ENCODE measurements around the gene GGCX.
"Not testable (repeated sequence)": the region's sequence is repeated elsewhere in the genome, so short reads cannot be mapped to it uniquely, and the experiment has no call there.

Gene GGCX

GRCh38 chr2:85561280-85562212, at the start of gene GGCX:
TSS of gene GGCX (minus strand) at chr2:85561493. CDS start at chr2:85561428, 65 bp downstream.
- peak; percentile 96 for DNase-seq (ENCODE audit: low spot score)

DNA sequence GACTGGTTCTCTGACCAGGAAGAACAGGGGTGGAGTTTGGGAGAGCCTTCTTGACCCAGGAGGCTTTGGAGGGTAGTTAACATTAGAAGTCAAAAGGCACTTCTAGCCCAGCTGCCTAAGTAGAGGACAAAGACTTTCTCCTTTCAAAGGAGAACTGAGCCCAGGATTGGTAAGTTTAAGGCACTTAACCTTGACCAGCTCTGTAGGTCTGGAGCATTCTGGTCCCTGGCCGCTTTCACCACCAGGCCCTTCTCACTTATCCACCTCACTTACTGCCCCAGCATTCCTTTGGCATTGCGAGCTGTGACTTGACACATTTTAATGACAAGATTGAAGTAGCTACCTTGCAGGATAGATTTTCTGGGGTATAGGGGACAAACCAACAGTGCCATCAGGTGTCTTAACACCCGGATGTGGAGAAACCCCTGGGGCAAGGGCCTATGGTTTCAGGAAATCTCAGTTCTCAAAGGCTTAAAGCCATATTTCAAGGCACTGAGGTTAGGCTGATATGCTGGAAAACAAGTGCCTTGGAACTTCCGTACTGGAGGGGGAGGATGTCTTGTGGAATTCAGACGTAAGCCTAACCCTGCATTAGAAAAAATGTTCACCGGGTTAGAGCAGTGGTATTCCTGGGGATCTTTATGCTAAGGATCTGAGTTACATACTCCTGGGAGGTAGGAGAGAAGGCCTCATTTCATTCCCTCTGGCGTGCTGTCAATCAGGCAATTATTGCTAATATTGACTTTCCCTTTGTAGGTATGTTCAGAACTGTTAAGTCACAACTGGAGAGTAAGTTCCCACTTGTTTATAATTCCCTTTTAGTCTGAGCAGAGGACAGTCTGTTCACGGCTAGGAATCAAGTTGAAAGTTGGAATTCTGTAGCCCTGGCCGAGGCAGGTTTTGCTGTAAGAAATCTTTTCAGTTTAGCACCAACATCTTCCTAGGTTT, 46.2 kb upstream of the GGCX start:
- no peak for DNase-seq (ENCODE audit: low spot score)

DNA sequence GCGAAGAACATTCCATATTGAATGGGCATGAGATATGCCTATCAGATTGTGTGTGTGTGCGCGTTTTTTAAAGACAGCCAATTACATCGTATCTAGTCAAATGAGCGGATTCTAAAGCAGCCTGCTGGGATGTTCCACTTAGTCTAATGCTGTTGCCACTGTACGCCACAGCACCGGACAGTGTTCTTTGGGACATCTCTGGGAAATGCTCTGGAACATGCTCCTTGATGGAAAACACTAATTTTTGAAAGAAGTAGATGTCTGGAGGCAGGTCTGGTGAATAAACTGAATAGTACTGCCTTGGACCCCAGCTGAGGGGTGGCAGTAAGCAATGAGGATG, 44.8 kb upstream of the GGCX start:
- no peak for DNase-seq (ENCODE audit: low spot score)

DNA sequence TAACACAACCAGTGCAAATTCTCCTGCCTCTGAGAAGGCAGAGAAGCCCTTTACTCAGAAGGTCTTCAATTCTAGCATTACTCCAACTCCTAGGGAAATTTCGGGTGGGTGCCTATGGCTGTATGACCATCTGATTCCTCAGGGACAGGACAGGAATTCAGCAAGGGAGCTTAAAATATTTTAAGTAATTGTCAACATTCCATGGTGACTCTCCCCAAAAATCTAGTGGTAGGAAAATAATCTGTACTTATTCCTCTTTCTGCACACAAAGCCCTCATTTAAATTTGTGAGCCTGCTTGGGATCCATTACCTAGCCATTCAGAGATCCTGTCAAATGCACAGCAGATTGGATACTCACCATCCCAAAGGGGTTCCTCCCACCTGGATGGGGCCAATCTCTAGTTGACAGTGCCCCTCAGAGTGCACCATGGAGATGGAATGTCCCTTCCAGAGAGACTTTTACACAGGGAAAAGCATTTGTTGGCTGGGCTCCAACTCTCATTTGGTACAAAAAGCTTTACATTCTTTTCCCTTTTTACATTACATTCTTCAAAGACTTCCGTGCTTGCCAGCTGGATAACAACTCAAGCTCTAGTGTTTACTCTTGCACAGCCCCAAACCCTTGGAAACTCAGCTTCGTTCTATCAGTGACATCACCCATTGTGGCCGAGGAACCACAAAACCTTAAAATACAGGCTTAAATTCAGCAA, 44.3 kb upstream of the GGCX start:
- no peak for DNase-seq (ENCODE audit: low spot score)

DNA sequence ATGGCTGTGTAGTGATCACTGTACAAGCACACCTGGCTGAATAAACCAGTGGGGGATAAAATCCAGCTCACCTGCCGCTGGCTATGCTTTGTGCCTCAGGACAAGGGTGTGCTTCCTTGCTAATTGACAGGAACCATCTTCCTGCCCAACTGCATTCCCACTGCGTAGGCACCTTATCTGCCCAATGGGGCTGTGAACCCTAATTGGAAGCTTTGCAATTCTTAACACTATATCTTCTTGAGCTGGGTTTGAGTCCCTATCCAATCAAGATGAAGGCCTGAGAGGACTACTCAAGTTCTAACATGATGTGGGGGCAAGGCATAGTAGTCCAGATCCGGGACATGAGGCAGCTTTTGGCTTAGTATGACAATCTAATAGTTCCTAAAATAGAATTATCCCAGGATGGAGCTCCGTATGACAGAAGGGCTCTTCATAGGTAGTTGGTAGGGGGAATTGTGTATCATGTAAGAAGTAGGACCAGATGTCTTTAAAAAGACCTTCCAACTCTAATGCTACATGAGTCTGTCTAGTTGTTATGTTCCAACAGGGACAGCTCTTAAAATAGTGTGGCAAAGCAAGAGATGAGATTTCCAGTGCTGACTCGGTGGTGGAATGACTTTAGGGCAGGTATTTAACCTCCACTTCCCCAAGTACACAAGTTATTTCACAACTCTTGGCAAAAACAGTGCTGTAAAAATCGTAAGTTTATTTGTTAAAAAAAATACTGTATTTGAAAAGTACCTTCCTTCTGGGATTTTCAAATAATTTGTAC, 43.5 kb upstream of the GGCX start:
- no peak for DNase-seq (ENCODE audit: low spot score)

DNA sequence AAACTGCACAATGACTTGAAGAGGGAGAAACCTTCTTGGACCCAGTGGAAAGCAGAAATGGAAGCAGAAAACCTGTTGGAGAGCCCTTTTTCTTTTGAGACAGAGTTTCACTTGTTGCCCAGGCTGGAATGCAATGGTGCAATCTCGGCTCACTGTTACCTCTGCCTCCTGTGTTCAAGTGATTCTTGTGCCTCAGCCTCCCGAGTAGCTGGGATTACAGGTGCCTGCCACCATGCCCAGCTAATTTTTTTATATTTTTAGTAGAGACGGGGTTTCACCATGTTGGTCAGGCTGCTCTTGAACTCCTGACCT, 42.8 kb upstream of the GGCX start:
- not testable (repeated sequence) for DNase-seq (ENCODE audit: low spot score)

GRCh38 chr2:85602476-85603234, 41.4 kb upstream of the GGCX start, which contains the start of gene TMEM150A:
TSS of gene TMEM150A (minus strand) at chr2:85602698. CDS start at chr2:85601948, 750 bp downstream.
- peak; percentile 90 for DNase-seq (ENCODE audit: low spot score)

DNA sequence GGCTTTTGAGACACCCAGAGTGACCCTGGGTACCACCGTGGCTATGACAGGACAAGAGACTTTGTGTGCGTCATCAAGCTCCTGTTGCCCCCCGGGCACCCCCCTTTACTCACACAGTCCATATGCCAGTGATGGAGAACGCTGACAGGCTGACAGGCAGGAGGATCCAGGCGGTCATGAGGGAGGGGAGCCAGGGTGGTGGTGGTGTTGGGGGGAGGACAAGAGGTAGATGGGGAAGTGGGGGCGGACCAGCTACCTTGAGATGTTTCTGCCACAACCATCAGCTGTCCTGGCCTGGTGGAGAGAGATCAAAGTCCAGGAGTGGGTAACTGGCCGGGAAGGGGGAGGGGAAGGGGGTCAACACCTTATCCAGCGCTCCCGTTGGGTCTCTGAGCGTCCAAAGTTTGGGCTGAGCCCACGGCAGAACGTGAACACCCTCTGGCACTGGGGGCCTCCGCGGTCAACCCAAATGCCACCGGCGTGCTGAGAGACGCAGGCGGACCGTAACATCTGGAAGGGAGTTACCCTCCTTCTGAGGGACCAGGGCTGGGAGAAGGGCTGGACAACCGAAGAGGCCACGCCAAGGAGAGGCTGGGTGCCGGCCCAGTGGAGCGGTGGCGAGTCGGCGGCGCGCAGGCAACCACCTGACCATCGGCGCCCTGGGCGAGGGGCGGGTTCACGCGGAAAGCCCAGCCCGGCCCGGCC, 40.6 kb upstream of the GGCX start:
- DNase-seq (ENCODE audit: low spot score): no peak

- no peak for DNase-seq (ENCODE audit: low spot score)
These were observed 39.9 kb upstream of the GGCX start for GRCh38 chr2:85600951-85601770.

- no peak for DNase-seq (ENCODE audit: low spot score)
These were observed 38.9 kb upstream of the GGCX start for GRCh38 chr2:85600235-85600575.

GRCh38 chr2:85599468-85600234, 38.4 kb upstream of the GGCX start:
- DNase-seq (ENCODE audit: low spot score): no peak

DNA sequence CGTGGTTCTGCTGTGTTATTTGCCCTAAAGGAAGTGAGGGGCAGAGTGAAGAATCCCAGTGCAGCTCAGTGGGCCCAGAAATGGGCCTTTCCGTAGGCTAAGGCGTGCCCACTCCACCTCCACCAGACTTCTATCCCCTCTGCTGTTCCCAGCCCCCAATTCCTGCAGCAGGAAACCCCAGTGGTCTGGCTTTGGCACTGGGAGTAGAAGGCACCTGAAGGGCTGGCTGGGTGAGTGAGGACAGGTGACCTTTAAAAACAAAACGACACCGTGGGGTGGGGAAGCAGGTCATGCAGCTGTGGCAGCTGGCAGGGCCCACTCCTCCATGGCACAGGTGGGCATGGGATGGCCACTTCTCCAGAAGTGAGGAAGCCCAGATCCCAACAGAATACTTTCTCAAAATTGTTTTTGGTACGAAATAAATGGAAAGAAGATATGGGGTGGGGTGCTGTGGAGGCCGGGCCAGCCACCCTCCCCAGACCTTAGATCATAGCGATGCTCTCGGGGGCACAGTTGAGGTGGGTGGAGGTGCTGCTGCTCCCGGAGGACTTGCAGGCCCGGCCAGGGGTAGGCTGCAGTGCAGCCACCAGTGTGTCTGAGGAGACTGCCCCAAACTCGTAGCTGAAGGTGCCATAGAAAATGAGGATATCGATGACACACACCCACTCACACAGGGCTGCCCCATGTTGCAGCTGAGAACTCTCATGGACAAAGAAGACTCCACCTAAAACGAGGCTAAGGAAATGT, 37.5 kb upstream of the GGCX start:
- no peak for DNase-seq (ENCODE audit: low spot score)

DNA sequence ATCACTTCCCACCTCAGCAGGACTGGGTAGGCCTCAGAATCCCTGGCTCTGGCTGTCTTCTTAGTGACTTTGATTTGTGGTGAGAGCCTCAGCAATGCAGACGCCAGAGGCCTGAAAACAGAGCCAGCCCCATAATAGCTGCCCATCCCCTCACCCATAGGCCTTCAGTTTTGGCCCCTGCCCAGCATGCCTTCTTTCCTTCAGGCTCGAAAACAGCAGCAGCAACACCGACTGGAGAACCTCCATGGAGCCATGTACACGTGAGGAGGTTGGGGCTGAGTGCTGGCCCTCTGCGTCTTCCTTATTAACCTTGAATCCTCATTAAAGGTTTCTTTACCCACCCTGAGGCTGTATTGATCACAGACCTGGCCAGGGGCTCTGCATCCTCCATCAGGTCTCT, 35.9 kb upstream of the GGCX start:
- DNase-seq (ENCODE audit: low spot score): no peak

GRCh38 chr2:85596486-85597143, 35.3 kb upstream of the GGCX start:
- no peak for DNase-seq (ENCODE audit: low spot score)

GRCh38 chr2:85596026-85596333, 34.7 kb upstream of the GGCX start:
- peak; percentile 50 for DNase-seq (ENCODE audit: low spot score)

DNA sequence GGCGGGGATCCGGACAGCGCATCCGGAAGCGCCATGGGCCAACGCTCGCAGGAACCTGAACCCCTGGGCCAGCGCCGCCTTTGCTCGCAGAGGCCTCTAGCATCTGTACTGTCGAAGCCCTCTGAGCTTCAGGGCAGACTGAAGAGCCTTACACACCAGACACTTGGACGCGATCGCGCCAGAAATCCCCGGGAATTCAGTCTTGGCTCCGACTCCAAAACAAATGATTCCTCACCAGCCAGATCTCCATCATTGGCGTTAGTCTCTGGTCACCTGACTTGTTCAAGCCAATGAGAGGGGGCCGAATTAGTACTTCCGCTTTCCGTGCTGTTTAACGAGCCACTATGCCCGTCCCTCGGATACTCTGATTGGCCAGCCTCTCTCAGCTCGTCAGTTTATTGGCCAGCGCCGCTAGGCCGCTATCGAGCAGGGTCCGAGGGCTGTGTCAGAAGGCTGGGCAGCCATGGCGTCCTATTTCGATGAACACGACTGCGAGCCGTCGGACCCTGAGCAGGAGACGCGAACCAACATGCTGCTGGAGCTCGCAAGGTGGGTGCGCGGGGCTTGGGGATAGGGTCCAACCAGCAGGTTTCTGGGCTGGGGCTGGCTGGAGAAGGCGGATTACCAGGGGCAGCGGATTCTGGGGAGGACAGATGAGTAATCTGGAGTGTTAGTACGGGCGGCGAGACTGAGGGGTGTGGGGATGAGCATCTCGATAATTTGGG, 34.2 kb upstream of the GGCX start, which contains the start of gene RNF181:
TSS of gene RNF181 (plus strand) at position 445 of the 725 bp plus-strand sequence. CDS start at position 464, 19 bp downstream.
- peak; percentile 99 for DNase-seq (ENCODE audit: low spot score)
